Osteocyte (in vitro differentiated cells): ENCODE data around the gene KCNQ5. TPM values are rescaled to one million over a fixed set of nuclear protein-coding genes. Genes with fewer than 3 reads are reported as not detected.

Experiments
- DNase-seq: peaks from one replicate; pipeline ENCODE4 v3.0.0; 2021; ENCODE audit warnings: mixed read lengths; ENCODE audit not compliant: unreplicated experiment; ENCODE audit errors: extremely low spot score
- H3K27ac Mint-ChIP-seq: one replicate; pipeline ENCODE4 v1.8.0; 2021; ENCODE audit warnings: mild to moderate bottlenecking, mixed read lengths; ENCODE audit not compliant: unreplicated experiment
- H3K27me3 Mint-ChIP-seq: one replicate; pipeline ENCODE4 v1.8.0; 2021; ENCODE audit warnings: mixed read lengths; ENCODE audit not compliant: unreplicated experiment
- H3K36me3 Mint-ChIP-seq: one replicate; pipeline ENCODE4 v1.8.0; 2021; ENCODE audit warnings: mixed read lengths; ENCODE audit not compliant: unreplicated experiment
- H3K4me1 Mint-ChIP-seq: one replicate; pipeline ENCODE4 v1.8.0; 2021; ENCODE audit warnings: mixed read lengths; ENCODE audit not compliant: unreplicated experiment
- H3K4me3 Mint-ChIP-seq: one replicate; pipeline ENCODE4 v1.8.0; 2021; ENCODE audit warnings: mild to moderate bottlenecking, moderate library complexity, mixed read lengths; ENCODE audit not compliant: unreplicated experiment
- H3K9me3 Mint-ChIP-seq: one replicate; pipeline ENCODE4 v1.8.0; 2021; ENCODE audit warnings: mixed read lengths; ENCODE audit not compliant: unreplicated experiment
- CTCF ChIP-seq: fragments of 200-600 bp; sonication (generic); IDR thresholded peaks from 2 replicates; pipeline ENCODE4 v1.5.0; 2021; ENCODE audit warnings: antibody characterized with exemption, mild to moderate bottlenecking, moderate library complexity
- total RNA-seq: library from RNA; stranded (reverse); gene quantifications from 2 replicates; pipeline ENCODE4 v1.2.1, GENCODE V29; 2021

KCNQ5 gene
- total RNA-seq, 1 donor from 2014 or later, result 7.2 TPM

- Mint-ChIP-seq H3K27ac (no peak overlapping the region), H3K9me3 (peaks cover 9% of the 10 kb centered on the region), H3K4me3 (no peak overlapping the region), H3K36me3 (peaks cover 7% of the 10 kb centered on the region), H3K27me3 (no peaks in the 10 kb centered on the region), H3K4me1 (no peaks in the 10 kb centered on the region)
- TF ChIP-seq CTCF, result no peak
- DNase-seq, result no peak
These were observed 384.3 kb downstream of the KCNQ5 start for GRCh38 chr6:73006146-73006545.

- H3K36me3 Mint-ChIP-seq, result peaks cover 9% of the 10 kb centered on the region
- H3K9me3 Mint-ChIP-seq, result peaks cover 9% of the 10 kb centered on the region
- no peak for DNase-seq
- no peaks in the 10 kb centered on the region for H3K4me1 Mint-ChIP-seq
- H3K27ac Mint-ChIP-seq, result no peak overlapping the region
- no peak for TF ChIP-seq CTCF
- H3K4me3 Mint-ChIP-seq, result no peak overlapping the region
- no peaks in the 10 kb centered on the region for H3K27me3 Mint-ChIP-seq
These were observed 390.1 kb downstream of the KCNQ5 start for GRCh38 chr6:73011945-73012344.

- H3K4me1 Mint-ChIP-seq, result no peaks in the 10 kb centered on the region
- DNase-seq, result no peak
- no peaks in the 10 kb centered on the region for H3K27me3 Mint-ChIP-seq
- H3K9me3 Mint-ChIP-seq, result no peaks in the 10 kb centered on the region
- no peak for TF ChIP-seq CTCF
- H3K4me3 Mint-ChIP-seq, result no peak overlapping the region
- H3K36me3 Mint-ChIP-seq, result peaks cover 2% of the 10 kb centered on the region
- no peak overlapping the region for H3K27ac Mint-ChIP-seq
These were observed 395.6 kb downstream of the KCNQ5 start for GRCh38 chr6:73017476-73017875.

GRCh38 chr6:73024598-73024997, 402.7 kb downstream of the KCNQ5 start:
- no peak overlapping the region for H3K27ac Mint-ChIP-seq
- TF ChIP-seq CTCF, result no peak
- peaks cover 9% of the 10 kb centered on the region for H3K4me1 Mint-ChIP-seq
- H3K36me3 Mint-ChIP-seq, result no peaks in the 10 kb centered on the region
- H3K4me3 Mint-ChIP-seq, result no peak overlapping the region
- no peaks in the 10 kb centered on the region for H3K9me3 Mint-ChIP-seq
- DNase-seq, result no peak
- no peaks in the 10 kb centered on the region for H3K27me3 Mint-ChIP-seq

GRCh38 chr6:73027691-73028090, 405.8 kb downstream of the KCNQ5 start:
- H3K27me3 Mint-ChIP-seq, result no peaks in the 10 kb centered on the region
- no peak for TF ChIP-seq CTCF
- peaks cover 24% of the 10 kb centered on the region for H3K4me1 Mint-ChIP-seq

More at GRCh38 chr6:73027691-73028090, 405.8 kb downstream of the KCNQ5 start:
- no peak for DNase-seq
- H3K9me3 Mint-ChIP-seq, result no peaks in the 10 kb centered on the region
- H3K36me3 Mint-ChIP-seq, result no peaks in the 10 kb centered on the region
- no peak overlapping the region for H3K4me3 Mint-ChIP-seq
- H3K27ac Mint-ChIP-seq, result no peak overlapping the region
